AML-193 (cell line): ENCODE results near the gene NME7.
"Not testable (repeated sequence)": the region's sequence is repeated elsewhere in the genome, so short reads cannot be mapped to it uniquely, and the experiment has no call there.

ENCODE experiments used
- DNase-seq, 2 experiments: peaks; one replicate each; lab custom pipeline; 2025; lab: John Stamatoyannopoulos, UW

The NME7 gene

DNA sequence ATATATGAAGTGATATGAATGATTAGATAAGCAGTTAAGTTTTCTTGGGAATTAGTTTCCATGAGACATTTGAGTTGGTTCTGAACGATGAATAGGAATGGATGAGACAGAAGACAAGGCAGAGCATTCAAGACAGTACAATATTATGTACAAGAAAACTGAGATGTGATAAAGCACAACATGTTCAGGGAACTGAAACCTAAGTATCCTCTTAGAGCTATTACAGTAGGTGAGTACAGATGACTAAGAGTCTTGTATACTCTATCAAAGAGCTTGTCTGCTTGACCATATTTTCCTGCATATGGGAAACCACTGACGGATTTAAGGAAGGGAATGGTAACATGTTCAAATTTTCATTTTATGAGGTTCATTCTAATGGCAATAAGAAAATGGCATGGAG is 61.6 kb downstream of the NME7 start:
- no peak for DNase-seq

DNA sequence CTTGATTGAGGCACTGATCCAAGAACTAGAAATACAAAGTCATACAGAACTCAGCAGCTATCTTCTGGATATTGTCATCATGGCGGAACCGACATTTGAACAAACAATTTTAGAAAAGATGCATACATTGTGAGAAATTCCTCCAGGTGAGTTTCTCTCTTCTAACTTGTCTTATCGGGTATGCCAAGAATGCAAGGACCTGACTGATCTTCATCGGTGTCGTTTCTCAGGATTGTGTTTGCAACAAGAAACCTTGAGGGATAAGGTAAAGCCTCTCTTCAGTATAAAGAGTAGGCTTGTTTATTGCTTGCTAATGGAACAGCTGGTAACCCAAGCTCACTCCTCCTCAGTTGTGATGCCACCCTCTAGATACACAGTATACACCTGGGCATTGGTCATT is 62.2 kb downstream of the NME7 start:
- DNase-seq: no peak

DNA sequence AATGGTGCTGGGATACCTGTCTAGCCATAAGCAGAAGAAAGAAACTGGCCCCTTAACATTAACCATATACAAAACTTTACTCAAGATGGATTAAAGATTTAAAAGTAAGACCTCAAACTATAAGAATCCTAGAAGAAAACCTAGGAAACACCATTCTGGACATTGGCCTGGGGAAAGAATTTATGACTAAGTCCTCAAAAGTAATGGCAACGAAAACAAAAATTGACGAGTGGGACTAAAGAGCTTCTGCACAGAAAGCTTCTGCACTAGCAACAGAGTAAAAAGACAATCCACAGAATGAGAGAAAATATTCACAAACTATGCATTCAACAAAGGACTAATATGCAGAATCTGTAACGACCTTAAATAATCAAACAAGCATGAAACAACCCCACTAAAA is 66.7 kb downstream of the NME7 start:
- DNase-seq: no peak

DNA sequence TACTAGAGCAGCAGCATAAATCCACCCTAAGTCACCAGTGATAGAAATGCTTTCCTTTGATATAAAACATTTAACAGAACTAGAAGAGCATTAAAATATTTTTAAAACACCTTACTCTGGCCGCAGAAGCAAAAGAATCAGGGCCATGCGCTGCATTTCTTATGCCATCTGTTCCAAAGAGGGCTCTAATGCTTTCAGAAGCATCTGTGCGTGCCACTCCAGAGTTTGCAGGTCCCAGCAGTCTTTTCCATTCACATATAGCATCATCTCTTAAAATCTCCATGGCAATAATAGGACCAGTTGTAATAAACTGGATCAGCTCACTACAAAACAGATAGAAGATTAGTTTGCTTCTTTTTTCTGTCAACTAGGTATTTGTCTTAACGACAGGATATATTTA is 69.2 kb downstream of the NME7 start:
- no peak for DNase-seq

DNA sequence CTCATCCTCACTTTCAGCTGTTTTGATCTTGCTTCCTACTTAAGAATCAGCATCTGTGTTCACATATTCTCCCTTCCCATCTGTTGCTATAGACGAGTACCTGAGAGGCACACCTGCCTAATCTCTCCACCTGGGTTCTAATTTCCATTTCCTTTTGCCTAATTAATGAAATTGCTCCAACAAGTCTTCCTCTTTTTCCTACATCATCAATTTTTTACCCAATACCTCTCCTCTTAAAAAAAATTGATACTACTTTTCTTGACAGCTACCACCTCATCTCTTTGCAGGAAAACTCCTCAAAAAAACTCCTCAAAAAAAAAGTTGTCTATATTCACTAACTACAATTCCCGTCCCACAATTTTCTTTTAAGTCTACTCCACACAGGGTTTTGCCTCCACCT is 71.8 kb downstream of the NME7 start:
- DNase-seq: no peak

DNA sequence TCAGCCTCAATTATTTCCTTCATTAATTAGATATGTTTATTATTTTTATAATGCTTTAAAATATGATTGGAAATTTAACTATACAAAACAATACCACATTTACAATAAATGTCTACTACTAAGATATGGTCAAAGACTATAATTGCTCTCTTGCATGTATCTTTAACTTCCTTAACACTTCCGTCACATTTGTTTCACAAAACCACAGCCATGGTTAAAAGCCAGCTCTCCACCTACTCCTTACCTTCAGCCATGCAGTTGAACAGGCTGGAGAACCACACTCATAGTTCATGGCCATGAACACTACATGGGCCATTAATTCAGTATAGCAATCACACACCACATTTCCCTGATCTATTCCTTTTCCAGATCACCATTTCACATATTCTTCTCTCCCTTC is 72.2 kb downstream of the NME7 start:
- DNase-seq: peak in 1 of 2 experiments; percentile 13

DNA sequence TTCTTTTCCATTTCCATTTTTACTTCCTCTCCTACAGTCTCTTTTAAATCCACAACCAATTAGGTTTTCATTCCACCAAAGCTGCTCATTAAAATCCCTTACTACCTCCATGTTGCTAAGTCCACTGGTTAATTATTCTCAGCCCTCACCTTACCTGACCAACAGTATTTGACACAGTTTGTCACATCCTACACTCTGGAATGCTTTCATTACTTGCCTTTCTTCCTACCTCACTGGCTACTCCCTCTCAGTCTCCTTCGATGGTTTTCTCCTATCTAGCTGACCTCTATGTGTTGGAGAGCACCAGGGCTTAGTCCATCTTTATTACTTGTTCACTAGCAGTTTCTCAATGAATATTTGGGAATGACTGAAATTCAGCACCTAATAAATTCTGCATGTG is 78.6 kb downstream of the NME7 start:
- DNase-seq: no peak

DNA sequence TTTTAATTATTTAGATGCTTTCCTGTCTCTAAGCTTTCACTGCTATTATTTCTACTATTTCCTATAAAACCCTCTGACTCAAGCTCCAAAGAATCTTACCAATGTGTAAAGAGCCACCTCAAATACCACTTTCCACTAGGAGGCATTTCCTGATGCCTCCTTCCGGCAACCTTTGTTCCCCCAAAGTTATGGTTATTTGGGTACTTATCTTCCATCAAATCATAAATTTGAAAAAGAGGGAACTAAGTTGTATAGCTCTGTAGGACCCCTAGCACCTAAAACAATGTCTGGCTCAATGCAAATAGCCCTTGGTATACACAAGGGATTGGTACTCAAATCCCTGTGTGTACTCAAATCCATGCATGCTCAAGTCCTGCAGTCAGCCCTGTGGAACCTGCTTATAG is 79.6 kb downstream of the NME7 start:
- no peak for DNase-seq

DNA sequence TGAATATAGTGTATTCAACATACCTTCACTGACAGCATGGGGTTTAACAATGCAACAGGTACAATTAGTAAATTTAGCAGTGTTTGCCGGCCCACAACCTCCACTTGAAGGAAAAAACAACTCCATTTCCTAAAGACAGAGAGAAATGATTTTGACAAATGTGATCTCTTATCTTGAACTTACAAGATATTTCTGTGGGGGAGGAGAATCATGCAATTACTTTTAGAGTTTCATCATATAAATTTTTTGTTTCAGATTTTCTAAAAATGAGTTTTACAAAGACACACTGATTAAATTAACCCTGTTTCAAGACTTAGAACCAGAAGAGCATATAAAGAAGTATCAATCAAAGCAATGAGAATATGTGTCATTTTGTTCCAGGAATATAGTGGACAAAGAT is 80.3 kb downstream of the NME7 start:
- no peak for DNase-seq

DNA sequence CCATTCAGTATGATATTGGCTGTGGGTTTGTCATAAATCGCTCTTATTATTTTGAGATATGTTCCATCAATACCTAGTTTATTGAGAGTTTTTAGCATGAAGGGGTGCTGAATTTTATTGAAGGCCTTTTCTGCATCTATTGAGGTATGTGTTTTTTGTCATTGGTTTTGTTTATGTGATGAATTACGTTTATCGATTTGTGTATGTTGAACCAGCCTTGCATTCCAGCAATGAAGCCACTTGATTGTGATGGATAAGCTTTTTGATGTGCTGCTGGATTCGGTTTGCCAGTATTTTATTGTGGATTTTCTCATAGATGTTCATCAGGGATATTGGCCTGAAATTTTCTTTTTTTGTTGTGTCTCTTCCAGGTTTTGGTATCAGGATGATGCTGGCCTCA is 86.0 kb downstream of the NME7 start:
- not testable (repeated sequence) for DNase-seq

DNA sequence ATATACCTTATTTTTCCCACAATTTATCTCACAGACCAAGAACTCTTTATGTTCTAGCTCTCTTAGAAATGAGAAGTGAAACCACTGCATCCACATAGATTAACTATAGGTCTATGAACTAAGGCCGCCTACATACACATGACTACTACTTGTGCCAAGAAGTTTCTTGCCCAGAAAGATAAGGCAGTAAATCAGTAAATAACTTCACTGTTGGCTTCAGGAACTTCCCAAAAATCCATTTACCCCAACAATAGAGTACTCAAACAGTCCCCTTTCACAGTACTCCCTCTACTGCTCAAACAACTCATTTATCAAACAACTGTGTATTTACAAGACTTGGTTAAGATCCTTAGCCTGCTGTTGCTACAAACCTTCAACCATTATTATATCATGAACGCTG is 96.5 kb downstream of the NME7 start:
- DNase-seq: peak; percentile 31 to 34

DNA sequence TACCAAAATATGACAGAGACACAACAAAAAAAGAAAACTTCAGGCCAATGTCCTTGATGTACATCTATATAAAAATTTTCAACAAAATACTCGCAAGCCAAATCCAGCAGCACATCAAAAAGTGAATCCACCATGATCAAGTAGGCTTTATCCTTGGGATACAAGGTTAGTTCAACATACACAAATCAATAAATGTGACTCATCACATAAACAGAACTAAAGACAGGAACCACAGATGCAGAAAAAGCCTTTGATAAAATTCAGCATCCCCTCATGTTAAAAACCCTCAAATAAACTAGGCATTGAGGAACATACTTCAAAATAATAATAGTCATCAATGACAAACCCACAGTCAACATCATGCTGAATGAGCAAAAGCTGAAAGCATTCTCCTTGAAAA is 101.5 kb downstream of the NME7 start:
- DNase-seq: no peak

DNA sequence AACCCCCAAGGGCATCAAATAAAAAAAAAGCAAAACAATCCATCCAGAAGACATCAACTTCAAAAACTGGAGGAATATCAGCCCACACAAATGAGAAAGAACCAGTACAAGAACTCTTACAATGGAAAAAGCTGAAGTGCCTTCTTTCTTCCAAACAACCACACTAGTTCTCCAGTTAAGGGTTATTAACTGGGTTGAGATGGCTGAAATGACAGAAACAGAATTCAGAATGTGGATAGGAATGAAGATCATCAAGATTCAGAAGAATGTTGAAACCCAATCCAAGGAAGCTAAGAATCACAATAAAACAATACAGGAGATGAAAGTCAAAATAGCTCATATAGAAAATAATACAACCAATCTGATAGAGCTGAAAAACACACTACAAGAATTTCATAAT is 104.5 kb downstream of the NME7 start:
- DNase-seq: no peak

DNA sequence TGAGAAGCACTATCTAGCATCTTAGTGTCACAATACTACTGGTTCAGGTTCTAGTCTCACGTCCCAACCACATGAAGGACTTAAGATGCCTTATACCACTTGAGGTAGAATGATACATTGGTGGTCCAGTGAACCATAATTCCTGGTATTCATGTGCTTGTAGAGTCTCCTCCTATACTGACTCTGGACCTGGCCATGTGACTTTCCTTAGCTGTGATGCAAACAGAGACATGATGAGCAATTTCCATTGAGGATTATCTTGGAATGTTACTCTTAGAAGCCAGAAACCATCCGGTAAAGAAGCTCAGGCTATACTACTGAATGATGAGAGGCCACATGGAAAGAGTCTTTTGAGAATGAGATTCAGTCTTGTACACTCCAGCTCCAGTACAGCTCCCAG is 105.7 kb downstream of the NME7 start:
- no peak for DNase-seq

DNA sequence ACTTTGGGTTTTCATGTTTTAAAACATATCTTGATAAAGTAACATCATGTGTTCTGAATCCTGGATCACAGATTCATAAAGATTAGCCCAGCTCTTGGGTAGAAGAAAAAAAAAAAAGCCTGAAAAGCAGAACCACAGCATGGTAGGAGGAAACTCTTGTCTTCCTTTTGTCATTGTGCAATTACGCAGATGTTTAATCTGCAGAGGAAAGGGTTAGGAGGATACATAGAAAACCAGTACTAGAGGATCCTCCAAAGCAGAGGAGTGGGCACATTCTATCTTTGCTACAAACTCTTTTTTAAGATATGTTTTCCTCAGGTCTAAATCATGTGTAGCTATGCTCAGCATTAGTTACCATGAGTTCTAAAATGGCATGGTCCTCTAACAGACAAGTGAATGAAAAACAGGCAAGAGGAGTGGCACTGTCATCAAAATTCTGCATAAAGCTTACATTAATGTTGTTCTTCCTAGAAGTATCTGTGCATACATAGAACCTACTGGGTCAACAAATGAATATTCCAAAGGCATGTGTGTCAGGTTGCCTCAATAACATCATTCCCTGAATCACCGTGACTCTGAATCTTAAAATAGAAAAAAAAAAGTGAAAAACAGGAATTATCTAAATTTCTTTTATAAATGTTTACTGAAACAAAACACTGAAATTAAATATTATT is 107.0 kb downstream of the NME7 start:
- DNase-seq: peak; percentile 86 to 92

DNA sequence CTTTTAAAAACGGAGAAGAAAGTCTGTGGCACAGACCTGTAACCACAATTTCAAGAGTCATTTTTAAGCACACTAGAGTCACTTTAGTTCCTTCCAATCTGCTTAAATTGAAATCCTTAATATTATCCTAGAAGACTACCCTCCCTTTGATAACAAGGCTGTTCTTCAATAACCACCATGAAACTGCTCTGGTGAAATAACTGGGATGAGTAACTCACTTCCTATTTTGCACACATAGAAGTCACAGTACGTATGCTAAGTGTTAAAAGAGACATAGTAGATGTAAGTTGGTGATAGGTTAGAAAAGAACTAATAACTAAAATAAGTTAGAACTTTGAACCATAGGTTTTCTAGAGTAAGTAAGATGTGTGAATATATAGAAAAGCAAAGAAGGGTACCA is 107.8 kb downstream of the NME7 start:
- DNase-seq: peak; percentile 64 to 72

DNA sequence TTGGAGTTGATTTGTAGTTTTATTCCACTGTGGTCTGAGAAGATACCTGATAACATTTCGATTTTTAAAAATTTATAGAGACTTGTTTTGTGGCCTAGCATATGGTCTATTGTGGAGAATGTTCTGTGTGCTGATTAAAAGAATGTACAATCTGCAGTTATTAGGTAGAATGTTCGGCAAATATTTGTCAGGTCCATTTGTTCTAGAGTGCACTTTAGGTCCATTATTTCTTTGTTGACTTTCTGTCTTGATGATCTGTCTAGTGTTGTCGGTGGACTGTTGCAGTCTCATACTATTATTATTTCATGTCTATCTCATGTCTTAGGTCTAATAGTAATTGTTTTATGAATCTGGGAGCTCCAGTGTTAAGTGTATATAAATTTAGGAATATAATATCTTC is 116.8 kb downstream of the NME7 start:
- DNase-seq: no peak

DNA sequence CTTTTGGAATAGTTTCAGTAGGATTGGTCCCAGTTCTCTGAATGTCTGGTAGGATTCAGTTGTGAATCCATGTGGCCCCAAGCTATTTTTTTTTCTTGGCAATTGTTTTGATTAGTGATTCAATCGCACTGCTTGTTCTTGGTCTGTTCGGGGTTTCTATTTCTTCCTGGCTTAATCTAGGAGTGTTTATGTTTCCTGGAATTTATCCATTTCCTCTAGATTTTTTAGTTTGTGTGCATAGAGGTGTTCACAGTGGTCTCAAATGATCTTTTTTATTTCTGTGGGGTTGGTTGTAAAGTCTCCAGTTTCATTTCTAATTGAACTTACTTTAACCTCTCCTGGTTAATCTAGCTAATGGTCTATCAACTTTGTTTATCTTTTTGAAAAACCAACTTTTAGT is 117.6 kb downstream of the NME7 start:
- DNase-seq: no peak

DNA sequence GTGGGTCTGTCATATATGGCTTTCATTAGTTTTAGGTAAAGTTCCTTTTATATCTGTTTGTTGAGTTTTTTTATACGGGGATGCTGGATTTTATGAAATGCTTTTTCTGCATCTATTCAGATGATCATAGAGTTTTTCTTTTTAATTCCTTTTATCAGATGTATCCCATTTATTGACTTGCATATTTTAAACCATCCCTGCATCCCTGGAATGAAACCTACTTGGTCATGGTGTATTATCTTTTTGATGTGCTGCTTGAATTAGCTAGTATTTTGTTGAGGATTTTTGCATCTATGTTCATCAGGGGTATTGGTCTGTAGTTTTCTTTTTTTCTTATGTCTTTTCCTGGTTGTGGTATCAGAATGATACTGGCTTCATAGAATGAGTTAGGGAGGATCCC is 118.0 kb downstream of the NME7 start:
- DNase-seq: no peak

DNA sequence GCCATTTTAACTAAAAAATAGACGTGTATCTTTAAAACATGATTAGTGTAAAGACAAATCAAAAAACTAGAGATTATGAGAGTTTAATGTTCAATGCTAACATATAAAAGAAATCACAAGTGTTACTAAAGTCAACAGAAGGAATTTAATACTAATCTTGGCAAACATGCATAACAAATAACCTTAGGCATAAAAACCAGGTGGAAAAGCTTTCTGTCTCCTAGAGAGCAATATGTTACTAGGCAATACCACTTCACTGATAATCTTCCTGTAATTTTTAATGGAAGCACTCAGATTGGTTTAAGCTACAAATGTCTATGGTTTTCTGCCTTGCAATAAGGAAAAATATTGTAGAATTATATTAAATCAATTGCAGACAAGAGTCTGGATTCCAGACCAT is 121.9 kb downstream of the NME7 start:
- DNase-seq: no peak

DNA sequence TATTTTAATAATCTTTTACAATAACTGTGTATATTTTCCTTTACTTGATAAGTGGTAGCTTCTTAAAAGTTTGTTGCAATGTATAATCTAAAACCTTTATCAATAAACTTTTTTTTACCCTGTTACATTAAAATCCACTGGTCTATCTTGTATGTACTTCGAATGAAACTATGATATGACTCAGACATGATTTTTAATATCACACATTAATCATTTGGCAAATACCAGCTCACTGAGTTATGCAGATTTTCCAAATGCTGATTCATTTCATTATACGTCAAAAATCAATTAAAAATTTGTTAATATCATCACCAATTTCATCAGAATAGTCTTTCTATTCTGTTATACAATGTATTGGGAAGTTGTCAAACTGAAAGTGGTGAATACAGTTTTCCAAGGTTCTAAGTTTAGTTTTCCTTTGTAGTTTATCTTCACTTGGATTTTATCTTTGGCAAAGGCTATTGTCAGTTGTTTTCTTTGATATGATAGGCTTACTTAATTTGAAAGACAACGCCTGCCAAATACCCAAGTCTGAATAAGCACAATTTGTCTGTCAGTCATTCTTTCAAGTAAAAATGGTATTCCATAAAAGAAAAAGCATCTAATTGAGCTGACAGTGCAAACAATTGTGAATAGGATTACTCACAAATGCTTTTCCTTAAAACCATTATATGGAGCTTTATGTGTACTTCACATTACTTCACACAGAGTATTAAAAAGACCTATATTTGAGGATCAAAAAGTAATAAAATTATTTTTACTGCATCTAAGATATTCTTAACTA is 127.0 kb downstream of the NME7 start:
- no peak for DNase-seq

DNA sequence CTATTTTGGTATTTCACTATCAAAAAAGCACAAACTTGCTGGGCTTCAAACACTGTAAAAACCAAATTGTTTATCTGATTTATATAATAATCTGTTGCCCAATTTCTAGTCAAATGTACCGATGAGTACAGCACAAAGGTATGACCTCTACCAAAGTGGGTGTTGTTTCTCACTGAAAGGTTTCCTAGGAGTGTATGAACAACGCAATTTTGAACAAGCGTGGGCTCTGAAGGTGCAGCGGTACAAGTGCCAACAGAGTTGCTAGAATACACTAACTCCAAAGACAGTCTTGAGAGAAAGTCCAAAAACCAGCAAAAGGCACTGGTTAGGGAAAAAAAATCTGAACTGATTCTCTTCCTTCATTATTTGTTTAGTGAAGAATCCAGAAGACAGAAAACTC is 130.7 kb downstream of the NME7 start:
- DNase-seq: no peak

DNA sequence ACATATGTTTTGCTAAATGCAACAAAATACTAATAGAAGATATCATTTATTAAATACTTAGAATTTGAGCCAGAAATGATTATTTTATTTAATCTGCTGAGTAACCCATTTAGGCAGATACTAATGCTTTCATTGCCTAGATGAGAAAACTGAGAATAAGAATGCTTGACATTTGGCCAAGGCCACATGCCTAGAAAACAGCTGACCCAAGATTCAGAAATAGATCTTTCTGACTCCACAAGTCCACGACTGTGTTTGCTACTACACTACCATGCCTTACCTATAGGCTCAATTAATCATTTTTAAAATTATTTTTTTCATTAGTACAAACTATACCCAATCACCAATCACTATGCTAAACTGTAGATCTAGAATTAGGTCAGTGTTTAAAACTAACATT is 131.5 kb downstream of the NME7 start:
- DNase-seq: no peak

DNA sequence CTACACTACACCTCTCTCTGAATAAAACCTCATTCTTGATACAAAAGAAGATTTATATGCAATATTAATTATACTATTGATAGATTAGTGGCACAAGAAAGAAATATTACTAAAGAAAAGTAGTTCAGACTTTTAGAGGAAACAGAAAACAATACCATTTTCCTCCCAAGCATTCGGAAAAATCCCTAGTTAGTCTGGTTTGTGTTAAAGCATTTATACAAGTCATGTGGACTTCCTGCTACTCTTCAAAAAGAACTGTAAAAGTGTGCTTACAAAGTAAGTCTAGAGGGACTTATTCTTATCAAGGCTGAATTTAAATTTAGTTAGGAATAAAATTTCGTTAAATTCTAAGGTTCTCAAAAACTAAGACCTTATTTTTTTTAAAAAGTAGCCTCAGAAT is 132.0 kb downstream of the NME7 start:
- DNase-seq: no peak
